ENCODE measurements around the gene STAB2. TPM values are rescaled to one million over a fixed set of nuclear protein-coding genes. Genes with fewer than 3 reads are reported as not detected.

The STAB2 gene
- total RNA-seq, 4 donors from 2014 or later, result 0.27 to 0.81 TPM; not detected in 2

DNA sequence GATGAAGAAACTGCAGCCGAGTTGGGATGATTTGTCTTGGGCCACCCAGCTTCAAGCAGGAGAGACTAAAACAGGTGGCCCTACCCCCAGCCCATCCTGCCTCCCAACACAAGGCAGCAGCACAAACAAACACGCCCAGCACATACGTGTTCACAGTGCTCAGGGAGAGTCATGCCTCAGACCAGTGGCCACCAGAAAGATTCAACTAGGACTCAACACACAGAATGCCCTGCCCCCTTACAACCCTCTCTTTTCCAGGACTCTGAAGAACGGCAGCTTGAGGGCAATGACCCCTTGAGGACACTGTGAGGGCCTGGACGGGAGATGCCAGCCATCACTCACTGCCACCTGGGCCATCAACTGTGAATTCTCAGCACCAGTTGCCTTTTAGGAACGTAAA lies 179.0 kb downstream of the STAB2 start:
- Histone ChIP-seq H3K4me3 (no peak overlapping the region), H3K27ac (no peak overlapping the region), H3K27me3 (no peaks in the 10 kb centered on the region), H3K36me3 (peaks cover 13 to 100% of the 10 kb centered on the region in 2 donors), H3K9me3 (no peaks in the 10 kb centered on the region), H3K4me1 (no peaks in the 10 kb centered on the region)
- no peak for TF ChIP-seq POLR2A (IDR thresholded peaks at IDR 0.05)
- no peak for TF ChIP-seq EP300 (IDR thresholded peaks at IDR 0.05)
- TF ChIP-seq POLR2AphosphoS5 (IDR thresholded peaks at IDR 0.05), result no peak
- no peak for TF ChIP-seq CTCF (IDR thresholded peaks at IDR 0.05)
- WGBS, 2 donors (ENCODE audit: low coverage in 1 of 2), result 89 to 100% methylated on average over 1 to 5 of the region's 6 CpGs
- ATAC-seq, result no peak

DNA sequence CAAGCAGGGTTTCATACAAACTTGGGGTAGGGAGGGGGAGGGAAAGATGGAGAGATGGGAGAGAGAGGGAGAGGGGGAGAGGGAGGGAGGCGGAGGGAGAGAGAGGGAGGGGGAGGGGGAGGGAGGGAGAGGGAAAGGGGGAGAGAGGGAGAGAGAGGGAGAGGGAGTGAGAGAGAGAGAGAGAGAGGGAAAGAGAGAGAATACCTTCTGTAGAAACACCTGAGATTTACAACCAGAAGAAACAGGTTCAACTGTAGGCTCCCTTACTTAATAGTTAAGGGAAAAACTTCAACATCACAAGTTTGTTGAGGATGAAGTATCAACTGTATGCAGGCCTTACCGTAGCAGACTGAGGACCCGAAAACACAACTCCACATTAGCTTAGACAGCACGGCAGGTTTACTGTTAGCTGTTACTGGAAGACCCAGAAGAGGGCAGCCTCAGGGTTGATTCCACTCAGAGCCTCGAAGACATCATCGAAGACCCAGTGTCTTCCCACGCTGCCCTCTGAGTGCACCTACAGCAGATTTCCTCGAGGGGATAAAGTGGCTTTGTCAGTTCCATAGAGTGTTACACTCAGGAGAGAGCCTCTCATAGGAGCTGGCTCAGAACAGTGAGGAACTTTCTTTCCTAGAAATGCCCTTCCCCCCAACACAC lies 181.5 kb downstream of the STAB2 start:
- H3K4me3 ChIP-seq, result no peak overlapping the region
- WGBS, 2 donors (ENCODE audit: low coverage in 1 of 2), result 68% methylated on average over 4 of the region's 8 CpGs; no CpG with 5 or more reads in 1 of the 2 donors
- H3K9me3 ChIP-seq, result no peaks in the 10 kb centered on the region
- peaks cover 17 to 100% of the 10 kb centered on the region in 2 donors for H3K36me3 ChIP-seq
- no peak for ATAC-seq
- H3K27ac ChIP-seq, result no peak overlapping the region
- H3K27me3 ChIP-seq, result no peaks in the 10 kb centered on the region
- no peak for TF ChIP-seq EP300 (IDR thresholded peaks at IDR 0.05)
- no peak for TF ChIP-seq CTCF (IDR thresholded peaks at IDR 0.05)
- no peak for TF ChIP-seq POLR2AphosphoS5 (IDR thresholded peaks at IDR 0.05)
- TF ChIP-seq POLR2A (IDR thresholded peaks at IDR 0.05), result no peak
- H3K4me1 ChIP-seq, result peaks cover 2 to 21% (median 4%) of the 10 kb centered on the region in 3 donors

- H3K4me3 ChIP-seq, result no peak overlapping the region
- peak; percentile 35 for ATAC-seq
- 83 to 90% methylated on average over 1 of the region's 9 CpGs for WGBS, 2 donors (ENCODE audit: low coverage in 1 of 2)
- no peaks in the 10 kb centered on the region for H3K27me3 ChIP-seq
- no peak overlapping the region for H3K27ac ChIP-seq
- no peaks in the 10 kb centered on the region for H3K9me3 ChIP-seq
- H3K4me1 ChIP-seq, result peaks cover 2 to 29% (median 7%) of the 10 kb centered on the region in 3 donors
- TF ChIP-seq POLR2AphosphoS5 (IDR thresholded peaks at IDR 0.05) (no peak), EP300 (IDR thresholded peaks at IDR 0.05) (no peak), POLR2A (IDR thresholded peaks at IDR 0.05) (no peak), CTCF (IDR thresholded peaks at IDR 0.05) (no peak)
- H3K36me3 ChIP-seq, result peaks cover 17 to 100% of the 10 kb centered on the region in 2 donors
These were observed 182.3 kb downstream of the STAB2 start for GRCh38 chr12:103769240-103769945.

- Histone ChIP-seq H3K36me3 (peaks cover 14 to 100% of the 10 kb centered on the region in 2 donors), H3K9me3 (no peaks in the 10 kb centered on the region), H3K27ac (no peak overlapping the region), H3K27me3 (no peaks in the 10 kb centered on the region), H3K4me3 (no peak overlapping the region), H3K4me1 (peaks cover 2 to 33% (median 7%) of the 10 kb centered on the region in 3 donors)
- TF ChIP-seq EP300 (IDR thresholded peaks at IDR 0.05), result no peak
- TF ChIP-seq CTCF (IDR thresholded peaks at IDR 0.05), result peak in 3 of 4 experiments; percentile 27 to 46 (median 27)
- ATAC-seq, result peak; percentile 35
- whole genome bisulfite sequencing, 2 donors (ENCODE audit: low coverage in 1 of 2), result 10 to 20% methylated on average over 1 to 2 of the region's 3 CpGs
These were observed 184.4 kb downstream of the STAB2 start for GRCh38 chr12:103771466-103771865.

Measured in gastroesophageal sphincter (tissue), 4 donors.